H1 (cell line): ENCODE data around the gene LMTK2. TPM values are rescaled to one million over a fixed set of nuclear protein-coding genes. Genes with fewer than 3 reads are reported as not detected.

Source experiments
- E2F6 ChIP-seq: IDR thresholded peaks from 2 replicates; pipeline ENCODE4 v1.6.1; 2012; ENCODE audit warnings: inconsistent platforms
- GABPA ChIP-seq: IDR thresholded peaks from 2 replicates; pipeline ENCODE4 v1.6.1; 2011; ENCODE audit warnings: mild to moderate bottlenecking, low read length, moderate library complexity, borderline replicate concordance; ENCODE audit not compliant: insufficient read depth
- KDM4A ChIP-seq: IDR thresholded peaks from one replicate; pipeline ENCODE4 v1.7.1; 2012; ENCODE audit warnings: low read depth, mild to moderate bottlenecking, moderate library complexity, low read length, inconsistent platforms; ENCODE audit not compliant: severe bottlenecking
- POLR2AphosphoS5 ChIP-seq: IDR thresholded peaks from 2 replicates; pipeline ENCODE4 v1.6.1; 2011; ENCODE audit warnings: low read depth, low read length
- SAP30 ChIP-seq: fragments of 300-600 bp; sonication (generic); IDR thresholded peaks from 2 replicates; pipeline ENCODE4 v1.7.1; 2012; ENCODE audit warnings: low read length, moderate library complexity, mild to moderate bottlenecking, inconsistent platforms; ENCODE audit not compliant: insufficient read depth, insufficient replicate concordance
- SP1 ChIP-seq: IDR thresholded peaks from 2 replicates; pipeline ENCODE4 v1.6.1; 2011; ENCODE audit warnings: low read depth, low read length
- TBP ChIP-seq: IDR thresholded peaks from 2 replicates; pipeline ENCODE4 v1.6.1; 2011; ENCODE audit warnings: low read depth, low read length, improper control_type of control experiment
- polyA plus RNA-seq, 7 experiments: library from polyadenylated mRNA; depleted of rRNA in 3 of 7; stranded (reverse) in 5 of 7; unstranded in 2 of 7; fragments of >200 nt in 5 of 7; fragments of 200-250 nt in 2 of 7; gene quantifications; 1 replicate in 5 of 7; 2 replicates in 1 of 7; 4 replicates in 1 of 7; pipeline versions ENCODE4 v1.2.1 to v1.2.3, GENCODE V29; 2011 to 2013; ENCODE audit warnings: missing spikeins in 2 of 7, mixed read lengths in 2 of 7
- total RNA-seq: library from RNA; stranded (reverse); fragmentation: NEBNext Ultra II Directional; extraction: Animal tissue kit (Norgen Biotek cat#: 25700); gene quantifications from 2 replicates; pipeline ENCODE4 v1.2.1, GENCODE V29; 2021

Gene LMTK2
- total and polyA plus RNA-seq, 2 of the 8 experiments (the other 6 are each of a cell fraction or from before 2014, with no cell fraction given) = 9.7 to 30.7 TPM

- TF ChIP-seq TBP = no peak
- TF ChIP-seq SAP30 = no peak
- no peak for TF ChIP-seq GABPA
- no peak for TF ChIP-seq E2F6
- no peak for TF ChIP-seq POLR2AphosphoS5
- TF ChIP-seq KDM4A = no peak
- TF ChIP-seq SP1 = no peak
These were observed 72.3 kb downstream of the LMTK2 start (continued) for GRCh38 chr7:98178762-98179490.
